GM19372 (cell line): ENCODE results near the gene SLC27A3.
"Not testable (repeated sequence)": the region's sequence is repeated elsewhere in the genome, so short reads cannot be mapped to it uniquely, and the experiment has no call there.

Experiments
- ATAC-seq: cut with Tn5 transposase; IDR thresholded peaks from one replicate; pipeline ENCODE4 v1.9.1; 2021; ENCODE audit warnings: mild to moderate bottlenecking, low read depth, moderate library complexity; ENCODE audit not compliant: unreplicated experiment

Gene SLC27A3

GRCh38 chr1:153779781-153780541 lies 4.8 kb downstream of the SLC27A3 start:
- no peak for ATAC-seq

DNA sequence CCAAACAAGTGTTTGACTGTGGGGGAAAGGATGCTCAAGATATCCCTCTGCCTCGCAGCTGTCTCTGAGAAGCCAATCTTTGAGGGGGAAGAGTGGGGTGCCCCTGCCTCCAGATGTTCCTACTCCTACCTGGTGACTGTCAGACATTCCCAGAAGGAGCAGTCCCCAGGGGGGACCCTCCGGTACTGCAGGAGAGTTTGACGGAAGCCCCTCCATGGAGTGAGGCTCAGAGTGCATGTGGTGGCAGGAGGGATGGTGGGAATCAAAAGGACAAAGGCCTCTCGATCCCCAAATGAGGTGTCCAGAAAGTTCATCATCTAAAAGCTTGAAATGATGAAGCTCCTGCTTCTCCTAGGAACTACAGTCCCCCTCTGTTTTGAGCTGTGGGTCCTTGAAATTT lies 5.3 kb downstream of the SLC27A3 start:
- ATAC-seq: no peak

- ATAC-seq: not testable (repeated sequence)
These were observed 7.4 kb downstream of the SLC27A3 start for GRCh38 chr1:153782648-153783047.

DNA sequence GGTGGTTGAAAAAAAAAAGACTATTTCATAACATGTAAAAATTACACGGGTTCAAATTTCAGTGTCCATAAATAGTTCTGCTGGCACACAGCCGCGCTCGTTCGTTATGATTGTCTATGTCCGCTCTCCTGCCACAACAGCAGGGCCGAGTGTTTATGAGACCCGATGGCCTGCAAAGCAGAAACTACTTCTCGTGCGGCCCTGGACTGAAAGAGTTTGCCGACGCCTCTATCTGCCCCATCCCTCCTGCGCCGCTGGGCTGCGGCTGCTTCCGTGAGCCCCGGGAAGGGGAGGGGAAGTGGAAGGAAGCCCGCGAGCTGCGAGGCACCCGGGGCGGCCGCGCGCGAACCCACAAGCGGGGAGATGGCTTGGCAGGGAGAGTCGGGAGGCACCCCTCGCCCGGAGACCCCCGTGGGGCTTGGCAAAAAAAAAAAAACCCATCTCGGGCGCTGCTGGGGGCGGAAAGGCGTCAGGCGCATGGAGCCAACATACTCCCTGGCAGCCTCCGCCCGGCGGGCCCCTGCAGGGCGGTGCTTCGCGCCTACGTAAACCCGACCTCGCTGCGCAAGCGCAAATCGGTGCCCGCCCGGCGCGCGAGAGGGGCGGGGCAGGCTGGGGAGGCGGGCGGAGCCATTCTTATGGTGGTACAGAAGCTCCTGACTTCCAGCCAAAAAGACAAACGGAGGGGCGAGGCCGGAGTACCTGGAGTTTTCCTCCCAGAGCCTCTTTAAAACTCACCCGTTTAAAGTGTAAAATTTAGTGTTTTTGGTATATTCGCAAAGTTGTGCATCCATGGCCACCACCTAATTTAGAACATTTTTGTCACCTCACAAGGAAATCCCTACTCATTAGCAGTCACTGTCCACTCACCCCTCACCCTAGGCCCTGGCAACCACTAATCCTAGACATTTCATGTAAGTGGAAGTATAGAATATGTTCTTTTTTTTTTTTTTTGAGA lies 8.3 kb downstream of the SLC27A3 start:
- peak; percentile 91 for ATAC-seq

DNA sequence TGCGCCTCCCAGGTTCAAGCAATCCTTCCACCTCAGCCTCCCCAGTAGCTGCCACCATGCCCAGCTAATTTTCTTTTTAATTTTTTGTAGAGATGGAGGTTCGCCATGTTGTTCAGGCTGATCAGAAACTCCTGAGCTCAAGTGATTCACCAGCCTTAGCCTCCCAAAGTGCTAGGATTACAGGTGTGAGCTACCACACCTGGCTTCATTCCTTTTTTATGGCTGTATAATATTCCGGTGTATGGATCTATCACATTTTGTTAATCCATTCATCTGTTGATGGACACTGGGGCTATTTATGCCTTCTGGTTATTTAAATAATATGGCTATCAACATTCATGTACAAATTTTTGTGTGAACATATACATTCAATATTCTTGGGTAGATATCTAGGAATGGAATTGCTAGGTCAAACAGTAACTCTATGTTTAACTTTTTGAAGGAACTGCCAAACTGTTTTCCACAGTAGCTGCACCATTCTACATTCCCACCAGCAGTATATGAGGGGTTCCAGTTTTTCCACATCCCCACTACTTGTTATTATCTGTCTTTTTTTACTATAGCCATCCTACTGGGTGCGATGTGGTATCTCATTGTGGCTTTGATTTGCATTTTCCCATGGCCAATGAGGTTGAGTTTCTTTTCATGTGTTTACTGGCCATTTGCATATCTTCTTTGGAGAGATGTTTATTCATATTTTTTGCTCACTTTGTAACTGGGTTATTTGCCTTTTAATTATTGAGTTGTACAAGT lies 11.0 kb downstream of the SLC27A3 start:
- ATAC-seq: no peak

GRCh38 chr1:153789478-153790034 lies 14.3 kb downstream of the SLC27A3 start:
- ATAC-seq: no peak

- no peak for ATAC-seq
These were observed 15.2 kb downstream of the SLC27A3 start for GRCh38 chr1:153790313-153790965.

GRCh38 chr1:153790966-153791647 lies 15.9 kb downstream of the SLC27A3 start:
- ATAC-seq: peak; percentile 93

GRCh38 chr1:153791648-153792253 lies 16.5 kb downstream of the SLC27A3 start:
- no peak for ATAC-seq

DNA sequence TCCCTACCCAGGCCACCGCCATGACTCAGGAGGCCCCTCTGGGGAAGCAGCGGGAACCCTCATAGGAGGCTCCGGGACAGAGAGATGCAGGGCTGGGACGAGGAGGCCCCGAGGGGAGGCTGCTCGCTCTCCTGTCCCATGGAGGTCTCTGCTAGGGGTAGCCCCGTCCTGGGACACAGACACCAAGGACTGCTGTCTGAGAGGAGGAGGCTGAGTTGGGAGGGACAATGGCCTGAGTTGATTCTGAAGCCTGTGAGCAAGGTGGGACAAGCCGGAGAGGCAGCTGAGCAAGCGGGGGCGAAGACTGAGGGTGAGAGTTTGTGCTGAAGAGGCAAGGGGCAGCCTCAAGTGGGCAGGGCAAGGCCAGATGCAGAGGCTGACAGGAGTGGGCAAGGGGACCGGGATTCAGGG lies 17.4 kb downstream of the SLC27A3 start:
- no peak for ATAC-seq

- ATAC-seq: no peak
These were observed 18.2 kb downstream of the SLC27A3 start for GRCh38 chr1:153793261-153793972.

- no peak for ATAC-seq
These were observed 18.9 kb downstream of the SLC27A3 start for GRCh38 chr1:153793973-153794615.

- no peak for ATAC-seq
These were observed 19.6 kb downstream of the SLC27A3 start for GRCh38 chr1:153794624-153795329.

GRCh38 chr1:153795330-153795837 lies 20.2 kb downstream of the SLC27A3 start:
- ATAC-seq: no peak

GRCh38 chr1:153795934-153796785 lies 21.0 kb downstream of the SLC27A3 start:
- no peak for ATAC-seq
